Psoas muscle (tissue), 8 donors: ENCODE results near the gene GTF2F2. TPM values are rescaled to one million over a fixed set of nuclear protein-coding genes. Genes with fewer than 3 reads are reported as not detected.

Experiments
- ATAC-seq, 4 donors: fragments of 200-7000 bp; cut with Tn5 transposase; one replicate each; pipeline ENCODE4 v1.9.1; 2020; ENCODE audit warnings: moderate library complexity in 3 of 4, mild to moderate bottlenecking in 2 of 4
- DNase-seq, 2 donors: peaks; one replicate each; pipeline ENCODE4 v3.0.0-alpha.2; 2020
- H3K27ac ChIP-seq: fragments of 200-600 bp; one replicate; pipeline ENCODE4 v1.8.0; 2022
- H3K27me3 ChIP-seq, 3 donors: fragments of 200-600 bp in 1 of 3; one replicate each; pipeline versions ENCODE4 v1.6.1 to v1.8.0; 2013 to 2022; ENCODE audit warnings: low read length in 2 of 3, mild to moderate bottlenecking in 2 of 3, moderate library complexity in 1 of 3; ENCODE audit not compliant: insufficient read depth in 3 of 3
- H3K36me3 ChIP-seq, 2 donors: fragments of 200-600 bp in 1 of 2; one replicate each; pipeline versions ENCODE4 v1.6.1 to v1.8.0; 2013 to 2022; ENCODE audit warnings: low read depth in 1 of 2, mild to moderate bottlenecking in 1 of 2, moderate library complexity in 1 of 2; ENCODE audit not compliant: insufficient read depth in 1 of 2
- H3K4me1 ChIP-seq: fragments of 200-600 bp; one replicate; pipeline ENCODE4 v1.8.0; 2022
- H3K4me3 ChIP-seq: fragments of 200-600 bp; one replicate; pipeline ENCODE4 v1.8.0; 2022; ENCODE audit warnings: mild to moderate bottlenecking
- H3K9me3 ChIP-seq: fragments of 200-600 bp; one replicate; pipeline ENCODE4 v1.8.0; 2022
- WGBS, 3 donors: extraction: QIAGEN DNeasy Blood & Tissue Kit; methylation state at CpG; one replicate each; pipeline versions ENCODE4 v1.1.6 to v1.1.7; 2013; 5-methylcytosine and 5-hydroxymethylcytosine counted together
- intact Hi-C, 2 donors: fragments of 100-400 bp; cut with DNase I; formaldehyde crosslinking; loops; one replicate each; pipeline versions ENCODE4 v1.11.0 to v1.14.2; 2022
- polyA plus RNA-seq, 3 donors: library from polyadenylated mRNA; stranded (reverse); fragments of 200-250 nt; gene quantifications; one replicate each; pipeline ENCODE4 v1.2.3, GENCODE V29; 2013
- total RNA-seq, 4 donors: library from RNA; stranded (reverse); fragmentation: NEBNext Ultra II Directional in 2 of 4; extraction: Animal tissue kit (Norgen Biotek cat#: 25700) in 2 of 4; gene quantifications; one replicate each; pipeline versions ENCODE4 v1.2.1 to v1.2.4, GENCODE V29; 2021 to 2023
- TF ChIP-seq, protein P1 (sequence below): fragments of 200-600 bp; IDR thresholded peaks from one replicate; pipeline ENCODE4 v1.8.0; 2022; ENCODE audit warnings: antibody characterized with exemption
- donor health status: healthy with polysubstance abuse.
- donor health status: DM: no; HTN: no; CAD: no; lungs with moderate emphysema.
- donor health status: Bipolar disorder and iron deficiency.
- donor health status: healthy.
- donor health status: DM: yes; HTN: yes; CAD: no.
- donor health status: DM: no; HTN: no; CAD: no.
- donor health status: DM: no; HTN: no; CAD: no.
- donor health status: DM: yes; HTN: yes; CAD: no.

The GTF2F2 gene
- total and polyA plus RNA-seq, 7 donors: 12.9 to 23.5 (median 19.2) TPM

DNA sequence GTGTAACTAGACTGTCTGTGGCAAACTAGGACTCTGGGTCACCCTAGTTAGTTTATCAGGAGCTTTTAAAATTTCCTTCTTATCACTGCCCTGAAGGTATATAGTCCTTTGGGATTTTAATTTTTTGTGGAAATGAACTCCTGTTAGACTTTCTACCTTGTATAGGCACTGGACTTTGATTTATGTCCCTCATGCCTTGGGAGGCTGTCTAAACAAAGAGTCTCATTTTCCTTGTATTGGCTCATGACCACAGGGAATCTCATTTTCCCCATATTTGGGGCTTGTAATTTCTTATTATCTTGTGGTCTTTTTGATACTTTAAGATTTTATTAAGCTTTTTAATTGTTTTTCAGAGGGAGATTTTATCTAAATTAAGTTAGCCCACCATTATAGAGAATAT lies 59.1 kb downstream of the GTF2F2 start:
- Histone ChIP-seq H3K27me3 (no peaks in the 10 kb centered on the region), H3K36me3 (no peaks in the 10 kb centered on the region), H3K9me3 (no peaks in the 10 kb centered on the region), H3K27ac (no peak overlapping the region), H3K4me3 (no peak overlapping the region), H3K4me1 (peaks cover 5% of the 10 kb centered on the region)
- intact Hi-C loops: loop anchor here in 1 of 2 donors (5.0 kb wide), 1 partner anchor 37 kb away; no protein-coding TSS in a partner anchor
- TF ChIP-seq, protein P1, sequence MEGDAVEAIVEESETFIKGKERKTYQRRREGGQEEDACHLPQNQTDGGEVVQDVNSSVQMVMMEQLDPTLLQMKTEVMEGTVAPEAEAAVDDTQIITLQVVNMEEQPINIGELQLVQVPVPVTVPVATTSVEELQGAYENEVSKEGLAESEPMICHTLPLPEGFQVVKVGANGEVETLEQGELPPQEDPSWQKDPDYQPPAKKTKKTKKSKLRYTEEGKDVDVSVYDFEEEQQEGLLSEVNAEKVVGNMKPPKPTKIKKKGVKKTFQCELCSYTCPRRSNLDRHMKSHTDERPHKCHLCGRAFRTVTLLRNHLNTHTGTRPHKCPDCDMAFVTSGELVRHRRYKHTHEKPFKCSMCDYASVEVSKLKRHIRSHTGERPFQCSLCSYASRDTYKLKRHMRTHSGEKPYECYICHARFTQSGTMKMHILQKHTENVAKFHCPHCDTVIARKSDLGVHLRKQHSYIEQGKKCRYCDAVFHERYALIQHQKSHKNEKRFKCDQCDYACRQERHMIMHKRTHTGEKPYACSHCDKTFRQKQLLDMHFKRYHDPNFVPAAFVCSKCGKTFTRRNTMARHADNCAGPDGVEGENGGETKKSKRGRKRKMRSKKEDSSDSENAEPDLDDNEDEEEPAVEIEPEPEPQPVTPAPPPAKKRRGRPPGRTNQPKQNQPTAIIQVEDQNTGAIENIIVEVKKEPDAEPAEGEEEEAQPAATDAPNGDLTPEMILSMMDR: no peak
- DNase-seq (no peak), ATAC-seq (no peak)

DNA sequence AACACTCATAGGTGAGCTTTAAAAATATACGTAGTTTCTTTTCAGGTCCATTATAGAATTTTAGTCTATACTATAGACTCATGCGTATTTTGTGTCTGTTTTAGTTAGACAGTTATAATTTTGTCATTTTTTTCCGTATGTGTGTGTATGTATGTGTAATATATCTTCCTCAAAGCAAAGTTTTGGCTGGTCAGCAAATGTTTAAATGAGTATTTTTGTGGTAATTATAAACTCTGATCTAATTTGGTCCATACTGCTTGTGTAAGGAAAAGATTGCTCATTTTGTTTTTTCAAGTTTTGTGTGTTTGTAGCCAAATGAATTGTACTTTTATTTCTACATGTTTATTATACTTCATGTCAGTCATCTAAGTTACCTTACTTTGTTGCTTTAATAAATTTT lies 60.0 kb downstream of the GTF2F2 start:
- H3K4me1 ChIP-seq: peaks cover 5% of the 10 kb centered on the region
- TF ChIP-seq, protein P1: no peak
- DNase-seq (no peak), ATAC-seq (no peak)
- H3K9me3 ChIP-seq: no peaks in the 10 kb centered on the region
- H3K4me3 ChIP-seq: no peak overlapping the region
- no peak overlapping the region for H3K27ac ChIP-seq
- H3K27me3 ChIP-seq: no peaks in the 10 kb centered on the region
- H3K36me3 ChIP-seq: no peaks in the 10 kb centered on the region
- intact Hi-C loops: no loop called here
- 85 to 89% (median 88%) methylated on average over 3 of the region's 3 CpGs for WGBS, 3 donors

DNA sequence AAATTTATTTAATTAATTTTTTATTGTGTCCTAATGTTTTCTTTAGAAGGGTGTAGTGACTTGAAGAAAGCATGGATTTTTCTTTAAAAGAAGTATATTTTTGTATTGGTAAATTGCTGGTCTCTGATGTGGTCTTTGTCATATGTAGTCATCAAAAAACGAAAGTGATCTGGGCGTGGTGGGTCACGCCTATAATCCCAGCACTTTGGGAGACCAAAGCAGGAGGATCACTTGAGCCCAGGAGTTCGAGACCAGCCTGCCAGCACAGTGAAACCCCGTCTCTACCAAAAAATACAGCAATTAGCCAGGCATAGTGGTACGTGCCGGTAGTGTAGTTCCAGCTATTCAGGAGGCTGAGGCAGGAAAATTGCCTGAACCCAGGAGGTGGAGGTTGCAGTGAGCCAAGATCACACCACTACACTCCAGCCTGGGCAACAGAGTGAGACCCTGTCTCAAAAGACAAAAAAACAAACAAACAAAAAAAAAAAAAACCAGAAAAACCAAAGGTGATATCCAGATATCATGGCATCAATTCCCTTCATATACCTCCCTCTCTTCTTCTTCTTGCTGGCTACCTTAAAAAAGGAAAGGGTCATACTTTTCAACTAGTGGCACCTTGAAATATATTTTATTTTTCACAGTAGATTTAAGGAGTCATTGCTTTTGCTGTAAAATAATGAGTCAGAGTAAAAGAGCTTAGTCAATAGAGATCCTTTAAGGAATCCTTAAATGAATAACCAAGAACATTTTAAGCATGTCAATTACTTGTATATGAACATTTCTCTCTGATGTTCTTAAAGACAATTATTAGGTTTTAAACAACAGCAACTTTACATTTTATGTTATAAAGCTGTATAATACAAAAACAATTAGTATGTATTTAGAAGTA lies 60.6 kb downstream of the GTF2F2 start:
- DNase-seq (no peak), ATAC-seq (no peak)
- Histone ChIP-seq H3K4me3 (no peak overlapping the region), H3K36me3 (no peaks in the 10 kb centered on the region), H3K9me3 (no peaks in the 10 kb centered on the region), H3K27me3 (no peaks in the 10 kb centered on the region), H3K27ac (no peak overlapping the region), H3K4me1 (peaks cover 5% of the 10 kb centered on the region)
- WGBS, 3 donors: 91 to 96% (median 92%) methylated on average over 7 of the region's 7 CpGs
- intact Hi-C loops: no loop called here
- TF ChIP-seq, protein P1: no peak

DNA sequence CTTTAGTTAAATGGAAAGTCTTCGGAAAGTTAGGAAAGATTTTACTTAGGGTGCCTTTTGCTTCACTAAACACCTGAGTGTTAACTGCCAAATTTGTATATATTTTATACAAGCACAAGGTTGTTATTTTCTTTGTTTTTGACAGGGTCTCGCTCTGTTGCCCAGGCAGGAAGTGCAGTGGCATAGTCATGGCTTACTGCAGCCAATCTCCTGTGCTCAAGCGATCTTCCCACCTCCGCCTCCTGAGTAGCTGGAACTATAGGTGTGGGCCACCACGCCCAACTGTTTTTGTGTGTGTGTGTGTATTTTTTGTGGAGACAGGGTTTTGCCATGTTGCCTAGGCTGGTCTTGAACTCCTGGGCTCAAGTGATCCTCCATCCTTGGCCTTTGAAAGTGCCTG lies 64.4 kb downstream of the GTF2F2 start:
- no peak overlapping the region for H3K27ac ChIP-seq
- no peak overlapping the region for H3K4me3 ChIP-seq
- no peaks in the 10 kb centered on the region for H3K36me3 ChIP-seq
- TF ChIP-seq, protein P1: no peak
- intact Hi-C loops: no loop called here
- no peak for ATAC-seq
- no peak for DNase-seq
- no peaks in the 10 kb centered on the region for H3K27me3 ChIP-seq
- no peaks in the 10 kb centered on the region for H3K9me3 ChIP-seq
- 93 to 97% (median 96%) methylated on average over 5 of the region's 5 CpGs for WGBS, 3 donors
- no peaks in the 10 kb centered on the region for H3K4me1 ChIP-seq
